Renal cortical epithelial cell (primary cell): ENCODE results near the gene MREG. TPM values are rescaled to one million over a fixed set of nuclear protein-coding genes. Genes with fewer than 3 reads are reported as not detected.
"Not testable (repeated sequence)": the region's sequence is repeated elsewhere in the genome, so short reads cannot be mapped to it uniquely, and the experiment has no call there.

ENCODE experiments used
- DNase-seq: peaks from one replicate; pipeline ENCODE4 v3.0.0-alpha.2; 2011; ENCODE audit warnings: low read depth
- total RNA-seq: library from RNA; depleted of rRNA; stranded (reverse); fragments of >200 nt; gene quantifications from 2 replicates; pipeline ENCODE4 v1.2.3, GENCODE V29; 2014

MREG gene
- total RNA-seq, 1 donor from 2014 or later, result 1.9 TPM

DNA sequence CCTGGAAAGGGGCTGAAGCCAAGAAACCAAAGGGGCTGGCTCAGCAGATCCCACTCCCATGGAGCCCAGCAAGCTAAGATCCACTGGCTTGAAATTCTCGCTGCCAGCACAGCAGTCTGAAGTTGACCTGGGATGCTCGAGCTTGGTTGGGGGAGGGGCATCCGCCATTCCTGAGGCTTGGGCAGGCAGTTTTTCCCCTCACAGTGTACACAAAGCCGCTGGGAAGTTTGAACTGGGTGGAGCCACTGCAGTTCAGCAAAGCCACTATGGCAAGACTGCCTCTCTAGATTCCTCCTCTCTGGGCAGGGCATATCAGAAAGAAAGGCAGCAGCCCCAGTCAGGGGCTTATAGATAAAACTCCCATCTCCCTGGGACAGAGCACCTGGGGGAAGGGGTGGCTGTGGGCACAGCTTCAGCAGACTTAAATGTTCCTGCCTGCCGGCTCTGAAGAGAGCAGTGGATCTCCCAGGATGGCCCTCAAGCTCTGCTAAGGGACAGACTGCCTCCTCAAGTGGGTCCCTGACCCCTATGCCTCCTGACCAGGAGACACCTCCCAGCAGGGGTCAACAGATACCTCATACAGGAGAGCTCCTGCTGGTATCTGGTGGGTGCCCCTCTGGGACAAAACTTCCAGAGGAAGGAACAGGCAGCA lies 24.7 kb downstream of the MREG start:
- DNase-seq, result not testable (repeated sequence)

DNA sequence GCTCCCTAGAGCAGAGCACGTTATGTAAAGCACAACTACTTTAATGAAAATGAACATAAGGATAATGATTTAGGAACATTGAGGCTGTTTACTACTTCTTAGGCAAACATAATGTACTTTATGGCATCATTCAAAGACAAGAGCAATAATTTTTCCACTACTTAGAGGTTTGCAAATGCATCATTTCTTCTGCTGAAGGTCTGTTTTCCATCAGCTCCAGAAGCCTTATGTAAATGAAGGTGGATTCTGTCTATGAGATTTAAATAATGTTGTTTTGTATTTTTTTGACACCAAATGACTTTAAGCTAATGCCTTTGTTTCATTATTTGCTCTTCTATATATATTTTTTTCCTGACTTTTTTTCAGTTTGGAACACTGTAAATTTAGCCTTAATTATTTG lies 28.1 kb downstream of the MREG start:
- DNase-seq, result no peak

DNA sequence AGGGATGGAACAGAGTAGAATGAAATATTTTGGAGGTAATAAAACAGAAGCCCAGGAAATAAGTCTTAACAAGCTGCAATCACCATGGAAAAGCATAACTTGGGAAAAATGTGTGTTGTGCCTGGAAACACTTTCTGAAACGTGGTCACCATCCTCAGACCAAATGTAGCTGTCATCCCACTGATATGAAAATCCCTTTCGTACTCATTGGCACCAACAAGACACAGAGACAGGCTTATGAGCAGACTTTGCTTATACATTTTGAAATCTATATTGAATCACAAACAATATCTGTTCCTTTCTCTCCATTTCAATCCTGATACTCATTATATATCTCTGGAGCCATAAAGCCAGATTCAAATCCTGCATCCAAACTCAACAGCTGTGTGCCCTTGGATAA lies 28.7 kb downstream of the MREG start:
- DNase-seq, result no peak

DNA sequence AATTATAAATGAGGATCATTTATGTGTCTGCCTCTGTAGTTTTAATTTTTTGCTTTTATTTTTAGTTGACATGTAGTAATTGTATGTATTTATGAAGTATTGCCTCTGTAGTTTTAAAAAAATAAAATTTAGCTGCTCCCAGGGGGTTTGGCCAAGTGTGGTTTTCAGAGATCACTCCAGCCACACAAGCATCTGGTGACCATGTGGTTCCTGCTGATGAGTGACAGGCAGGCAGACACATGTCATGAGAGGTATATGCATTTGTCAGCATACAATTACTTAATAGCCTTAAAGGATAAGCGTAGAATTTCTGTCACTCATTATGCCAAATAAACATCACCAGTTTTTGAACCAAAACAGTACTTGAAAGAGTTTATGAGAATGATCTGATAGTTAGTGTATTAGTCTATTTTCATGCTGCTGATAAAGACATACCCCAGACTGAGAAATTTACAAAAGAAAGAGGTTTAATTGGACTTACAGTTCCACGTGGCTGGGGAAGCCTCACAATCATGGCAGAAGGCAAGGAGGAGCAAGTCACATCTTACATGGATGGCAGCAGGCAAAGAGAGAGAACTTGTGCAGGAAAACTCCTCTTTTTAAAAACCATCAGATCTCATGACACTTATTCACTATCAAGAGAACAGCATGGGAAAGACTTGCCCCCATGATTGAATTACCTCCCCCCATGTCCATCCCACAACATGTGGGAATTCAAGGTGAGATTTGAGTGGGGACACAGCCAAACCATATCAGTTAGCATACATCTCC lies 29.6 kb downstream of the MREG start:
- no peak for DNase-seq

DNA sequence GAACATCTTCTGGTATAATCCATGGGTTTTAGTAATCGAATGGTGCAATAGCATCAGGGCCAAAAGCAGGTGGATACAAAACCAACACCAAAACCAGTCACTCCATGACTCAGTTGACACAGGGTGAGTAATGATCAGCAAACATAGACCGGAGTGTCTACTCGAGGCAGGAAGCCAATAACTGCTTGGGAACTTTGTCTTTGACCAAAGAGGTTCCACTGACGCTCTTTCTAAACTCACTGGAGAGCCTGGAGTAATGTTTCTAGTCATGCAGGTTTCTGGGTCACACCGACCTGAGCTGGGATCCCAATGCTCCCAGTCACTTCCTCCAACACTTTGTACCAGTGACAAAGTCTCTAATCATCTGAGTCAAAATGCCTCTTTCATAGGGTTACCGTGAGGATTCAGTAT lies 30.9 kb downstream of the MREG start:
- DNase-seq, result peak; percentile 91

DNA sequence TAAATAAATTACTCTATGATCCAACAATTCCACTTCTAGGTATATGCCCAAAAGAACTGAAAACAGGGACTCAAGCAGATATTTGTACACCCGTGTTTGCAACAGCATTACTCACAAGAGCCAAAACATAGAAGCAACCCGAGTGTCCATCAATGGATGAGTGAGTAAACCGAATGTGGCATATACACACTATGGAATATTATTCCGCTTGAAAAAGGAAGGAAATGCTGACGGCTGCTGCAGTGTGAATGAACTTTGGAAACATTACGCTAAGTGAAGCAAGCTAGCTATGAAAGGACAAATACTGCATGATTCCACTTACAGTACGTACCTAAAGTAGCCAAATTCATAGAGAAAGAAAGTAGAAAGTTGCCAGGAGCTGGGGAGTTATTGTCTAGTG lies 32.2 kb downstream of the MREG start:
- no peak for DNase-seq

DNA sequence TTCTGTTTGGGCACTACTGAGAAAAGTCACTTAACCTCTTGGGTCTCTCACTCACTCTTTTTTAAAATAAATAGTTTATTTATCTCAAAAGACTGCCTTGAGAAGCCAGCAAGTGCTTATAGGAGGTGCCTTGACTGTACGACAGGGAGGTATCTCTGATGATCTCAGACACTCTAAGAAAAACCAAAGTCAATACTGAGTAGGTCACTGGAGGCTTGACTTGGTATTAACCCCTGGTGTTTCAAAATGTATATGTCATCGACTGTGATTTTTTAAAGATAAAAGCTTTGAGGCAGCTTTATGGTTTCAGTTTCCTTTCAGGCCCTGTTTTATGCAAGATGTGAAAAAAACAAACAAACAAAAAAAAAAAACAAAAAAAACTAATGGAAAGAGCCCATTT lies 33.7 kb downstream of the MREG start:
- no peak for DNase-seq

DNA sequence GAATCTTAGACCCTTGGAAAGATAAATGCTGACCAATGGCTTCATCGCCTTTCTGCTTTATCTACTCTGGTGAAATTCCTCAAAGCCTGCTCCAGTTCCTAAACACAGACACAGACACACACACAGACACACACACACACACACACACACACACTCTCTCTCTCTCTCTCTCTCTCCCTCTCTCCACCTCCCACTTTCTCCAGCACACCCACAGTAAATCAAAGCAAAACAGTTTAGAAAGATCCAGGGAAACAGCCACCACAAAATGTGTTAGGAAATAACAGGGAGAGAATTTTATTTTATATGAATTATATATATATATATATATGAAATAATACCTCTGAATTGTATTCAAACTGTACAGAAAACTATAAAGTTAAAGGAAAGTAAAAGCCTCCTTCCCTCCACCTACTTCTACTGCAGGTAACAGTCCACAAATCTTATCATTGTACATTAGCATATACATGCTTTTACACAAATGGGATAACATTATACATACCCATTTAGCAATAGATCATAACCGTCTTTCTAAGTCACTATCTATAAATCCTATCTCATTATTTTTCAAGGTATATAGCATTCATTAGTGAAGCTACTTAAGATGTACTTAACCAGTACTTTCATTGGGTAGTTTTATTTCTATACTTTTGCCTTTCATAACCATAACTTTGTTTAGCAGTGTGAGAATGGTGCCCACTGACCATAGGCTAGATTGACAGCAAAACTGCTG lies 38.5 kb downstream of the MREG start:
- no peak for DNase-seq

DNA sequence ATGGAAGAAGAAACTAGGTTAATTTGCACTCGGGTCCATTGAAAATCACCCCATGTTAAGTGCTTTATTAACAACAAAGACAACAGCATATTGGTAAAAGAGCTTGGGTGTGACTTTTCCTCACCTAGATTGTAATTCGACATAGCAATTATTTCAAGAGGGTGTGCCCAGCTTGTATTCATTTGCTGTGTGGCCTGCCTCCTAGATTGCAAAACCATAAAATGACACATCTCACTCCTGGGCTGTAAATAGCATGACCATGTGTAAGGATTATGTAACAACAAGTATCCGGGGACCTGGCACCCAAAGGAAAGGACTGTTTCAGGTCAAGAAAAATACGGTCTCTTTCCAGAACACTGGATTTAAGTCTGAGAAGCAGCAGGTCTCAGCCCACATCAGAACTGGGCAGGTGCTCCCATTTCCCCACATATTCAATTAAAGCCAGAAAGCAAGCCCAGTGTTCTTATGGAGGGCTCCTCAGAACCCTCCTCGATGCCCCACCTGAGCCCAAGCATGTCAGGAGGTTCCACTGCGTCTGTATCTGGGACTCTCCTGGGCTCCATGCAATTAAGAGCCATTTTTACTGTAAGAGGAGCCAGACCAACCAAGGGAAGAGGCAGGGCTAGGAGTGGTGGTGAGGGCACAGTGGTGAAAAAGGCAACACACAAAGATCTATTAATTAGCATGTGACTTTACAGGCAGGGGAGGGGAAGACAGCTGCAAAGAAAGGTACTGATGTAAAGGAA lies 39.2 kb downstream of the MREG start:
- DNase-seq, result peak; percentile 91

DNA sequence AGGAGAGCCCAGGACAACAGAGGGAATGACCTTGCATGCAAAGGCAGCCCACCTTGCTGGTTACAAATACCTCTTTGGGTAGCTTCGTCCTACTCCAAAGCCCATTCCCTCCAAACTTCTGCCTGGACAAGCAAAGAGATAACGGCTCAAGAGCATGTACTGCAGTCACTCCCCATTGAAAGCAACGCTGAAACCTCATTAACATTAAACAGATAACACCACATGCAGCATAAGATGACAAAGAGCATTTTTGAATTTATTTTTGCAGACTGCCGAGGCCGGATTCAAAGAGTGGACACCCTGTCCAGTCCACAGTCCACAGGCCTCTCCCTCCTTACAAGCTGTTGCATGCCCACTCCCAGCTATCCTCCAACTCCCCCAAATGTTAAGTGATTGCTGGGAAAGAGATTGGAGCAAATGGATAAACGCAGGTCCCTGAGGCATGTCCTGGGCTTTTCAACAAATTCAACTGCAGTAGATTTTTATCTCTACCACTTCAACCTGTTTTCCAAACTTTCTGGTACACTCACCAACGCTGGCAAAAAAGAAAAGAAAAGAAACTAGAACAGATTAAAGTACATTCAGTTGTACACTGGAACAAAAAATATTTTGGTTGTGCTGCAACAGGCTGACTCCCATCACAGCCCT lies 40.1 kb downstream of the MREG start:
- DNase-seq, result no peak

DNA sequence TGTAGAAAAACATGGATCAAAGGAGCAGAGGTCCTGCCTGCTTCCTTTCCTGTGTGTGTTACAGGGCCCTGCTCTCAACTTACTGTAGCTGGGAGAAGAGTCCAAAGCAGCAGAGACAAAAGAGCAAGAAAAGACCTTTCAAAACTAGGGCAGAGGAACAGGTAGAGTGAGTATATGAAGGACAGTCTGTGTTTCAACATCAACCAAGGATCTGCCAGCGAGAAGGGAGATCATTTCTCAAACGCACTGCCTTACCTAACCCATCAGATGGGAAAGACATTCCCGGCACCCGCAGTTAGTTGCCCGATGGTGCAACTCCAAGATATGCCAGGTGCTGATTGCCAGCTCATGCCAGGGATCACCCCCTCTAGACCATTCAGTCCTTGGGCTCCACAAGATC lies 41.7 kb downstream of the MREG start:
- no peak for DNase-seq

DNA sequence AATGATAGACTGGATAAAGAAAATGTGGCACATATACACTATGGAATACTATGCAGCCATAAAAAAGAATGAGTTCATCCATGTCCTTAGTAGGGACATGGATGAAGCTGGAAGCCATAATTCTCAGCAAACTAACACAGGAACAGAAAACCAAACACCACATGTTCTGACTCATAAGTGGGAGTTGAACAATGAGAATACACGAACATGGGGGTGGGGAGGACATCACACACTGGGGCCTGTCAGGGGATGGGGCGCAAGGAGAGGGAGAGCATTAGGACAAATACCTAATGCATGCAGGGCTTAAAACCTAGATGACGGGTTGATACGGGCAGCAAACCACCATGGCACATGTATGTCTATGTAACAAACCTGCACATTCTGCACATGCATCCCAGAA lies 42.5 kb downstream of the MREG start:
- not testable (repeated sequence) for DNase-seq

DNA sequence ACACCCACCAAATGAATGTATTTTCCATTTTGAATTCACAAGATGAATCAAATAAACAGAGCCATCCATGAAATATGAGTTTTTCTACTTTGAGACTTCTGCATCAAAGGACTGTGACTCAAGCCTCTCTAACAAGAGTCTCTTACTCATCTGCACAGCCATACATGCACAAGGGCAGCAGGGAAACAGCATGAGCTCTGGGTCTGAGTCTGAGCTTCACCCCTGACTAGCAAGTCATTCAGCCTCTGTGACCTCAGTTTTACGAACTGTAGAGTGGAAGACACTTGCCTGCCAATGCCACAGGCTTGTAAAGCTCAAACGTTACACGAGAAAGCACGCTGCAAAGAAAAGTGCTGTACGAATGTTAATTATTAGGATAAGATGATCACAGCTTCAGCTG lies 42.9 kb downstream of the MREG start:
- DNase-seq, result no peak

DNA sequence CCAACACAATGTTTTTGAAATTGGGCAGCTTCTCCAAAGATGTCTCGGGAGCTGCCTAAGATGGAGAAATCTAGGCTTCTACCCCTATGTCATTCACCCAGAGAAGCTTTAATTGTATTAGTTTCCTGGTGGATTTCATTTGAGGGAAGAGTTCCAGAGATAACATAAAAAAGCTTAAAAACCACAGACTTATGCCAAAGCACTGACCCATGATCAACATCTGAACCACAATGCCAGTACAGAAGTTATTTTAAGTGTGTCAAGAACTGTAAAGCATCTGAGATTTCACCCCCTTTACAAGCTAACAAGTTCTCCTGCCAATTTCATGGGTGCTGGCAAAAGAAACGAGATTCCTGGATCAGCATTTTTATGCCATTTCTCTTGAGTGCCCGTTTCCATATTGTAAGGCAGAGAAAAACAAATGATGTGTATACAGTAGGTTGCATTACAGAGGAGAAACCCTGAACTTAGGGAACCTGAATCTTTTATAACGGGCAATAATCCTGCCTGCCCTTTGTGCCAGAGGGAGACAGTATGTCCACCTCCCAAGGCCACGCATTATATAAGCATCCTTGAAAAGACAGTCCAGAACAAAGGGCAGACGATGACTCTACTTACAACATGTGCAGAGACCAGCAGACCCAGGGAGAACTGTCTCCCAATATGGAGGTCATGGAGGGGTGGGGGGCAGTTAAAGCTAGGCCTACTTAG lies 44.1 kb downstream of the MREG start:
- peak; percentile 71 for DNase-seq

DNA sequence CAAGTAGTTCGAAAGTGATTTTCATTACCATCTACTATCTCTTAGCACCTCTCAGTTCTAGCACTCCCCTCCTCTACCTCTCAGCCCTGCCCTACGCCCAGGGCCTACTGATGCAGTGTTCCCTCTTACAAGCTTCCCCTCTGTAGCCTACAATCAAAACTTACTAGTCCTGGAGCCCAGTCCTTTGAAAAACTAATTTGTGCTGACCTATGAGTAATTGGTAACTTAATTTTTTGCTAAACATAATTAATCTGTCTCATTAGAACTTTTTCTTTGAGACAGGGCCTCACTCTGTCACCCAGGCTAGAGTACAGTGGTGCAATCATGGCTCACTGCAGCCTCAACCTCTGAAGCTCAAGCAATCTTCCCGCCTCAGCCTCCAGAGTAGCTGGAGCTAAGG lies 44.9 kb downstream of the MREG start:
- DNase-seq, result no peak

DNA sequence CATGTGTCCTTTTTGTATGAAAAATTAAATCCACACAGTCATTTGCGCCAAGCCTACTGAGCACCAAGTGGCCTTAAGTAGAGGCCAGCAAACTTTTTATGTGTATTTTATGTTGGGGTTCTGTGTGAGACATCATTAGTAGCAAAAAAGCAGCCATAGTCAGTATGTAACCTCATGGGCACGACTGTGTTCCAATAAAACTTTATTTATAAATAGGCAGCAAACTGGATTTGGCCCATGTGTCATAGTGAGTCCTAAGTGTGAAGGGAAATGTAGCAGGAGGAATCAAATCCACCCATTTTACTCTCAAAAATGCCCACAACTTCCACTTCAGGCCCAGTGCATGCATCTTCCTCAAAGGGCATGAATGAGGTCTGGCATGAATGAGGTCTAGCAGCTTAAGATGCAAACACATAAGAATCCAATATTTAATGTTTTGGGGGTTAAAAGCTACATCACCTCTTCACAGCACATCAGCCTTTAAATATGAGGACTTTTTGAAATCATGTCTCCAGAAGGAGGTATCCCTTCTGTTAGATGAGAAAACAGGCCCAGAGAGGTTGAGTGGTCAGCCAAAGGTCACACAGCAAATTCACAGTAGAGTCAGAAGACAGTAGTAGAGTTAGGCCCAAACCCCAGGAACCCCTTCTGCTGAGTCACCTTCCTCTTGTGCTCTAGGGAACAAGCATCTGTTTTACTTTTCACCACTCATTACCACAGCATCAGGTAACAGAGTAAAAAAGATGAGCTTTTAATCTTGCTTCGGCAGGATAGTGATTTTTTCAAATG lies 45.6 kb downstream of the MREG start:
- DNase-seq, result no peak

DNA sequence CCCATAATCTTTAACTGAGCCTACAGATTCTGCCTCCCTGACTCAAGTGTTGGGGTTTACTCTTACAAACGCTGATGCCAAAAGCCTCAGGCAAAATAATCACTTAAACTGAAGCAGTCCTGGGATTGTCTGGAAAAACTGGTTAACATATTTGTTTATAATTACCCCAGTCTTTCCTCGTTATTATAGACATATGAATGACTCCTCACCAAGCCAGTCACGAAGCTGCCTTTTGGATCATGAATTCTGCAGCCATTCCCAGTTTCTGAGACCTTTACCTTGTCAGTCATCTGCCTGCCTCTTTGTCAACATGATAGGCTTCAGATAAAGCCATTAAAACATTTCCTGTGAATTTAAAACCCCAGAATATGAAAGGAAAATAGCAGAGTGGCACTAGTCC lies 46.4 kb downstream of the MREG start:
- no peak for DNase-seq

DNA sequence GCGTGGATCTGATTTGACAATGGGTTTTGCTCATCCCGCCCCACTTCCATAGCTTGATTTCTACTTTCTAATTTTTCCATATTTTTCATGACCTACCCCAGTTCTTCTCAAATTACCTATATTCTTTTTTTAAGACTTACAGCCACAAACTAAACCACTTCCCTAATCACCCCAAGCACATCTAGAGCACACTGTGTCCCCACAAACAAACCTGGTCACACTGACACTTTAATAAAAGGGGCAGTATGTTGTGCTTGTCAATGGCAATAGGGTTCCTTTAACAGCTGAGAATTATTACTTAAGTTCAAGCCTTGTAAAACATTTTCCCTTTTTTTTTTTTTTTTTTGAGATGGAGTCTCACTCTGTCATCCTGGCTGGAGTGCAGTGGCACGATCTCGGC lies 47.1 kb downstream of the MREG start:
- no peak for DNase-seq

DNA sequence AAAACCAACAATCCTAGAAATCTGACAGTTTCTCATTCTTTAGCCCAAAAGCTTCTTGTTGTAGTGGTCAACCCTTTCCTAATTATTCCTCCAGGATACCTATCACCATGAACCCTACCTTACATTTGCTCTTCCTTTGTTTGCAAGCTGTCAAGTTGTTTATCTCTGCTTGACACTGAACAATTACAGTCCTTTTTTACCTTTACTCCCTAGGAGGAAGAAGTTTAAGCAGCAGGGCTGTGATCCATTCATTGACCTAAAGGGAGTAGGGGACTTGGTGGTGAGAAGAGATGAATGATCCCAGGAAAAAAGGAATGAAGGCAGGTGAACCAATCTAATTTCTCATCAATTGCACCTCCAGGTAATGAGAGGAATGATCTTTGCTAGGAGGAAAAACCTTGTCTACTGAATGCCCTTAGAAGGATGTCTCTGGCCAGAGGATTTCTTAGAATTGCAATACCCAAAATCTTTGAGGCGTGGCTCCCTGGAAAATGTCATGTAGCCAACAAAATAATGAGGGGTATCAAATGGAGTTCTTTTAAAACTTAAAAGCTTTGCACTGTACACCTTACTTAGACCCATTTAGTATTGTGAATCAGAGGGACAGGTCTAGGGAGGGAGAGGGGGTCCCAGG lies 47.7 kb downstream of the MREG start:
- no peak for DNase-seq

DNA sequence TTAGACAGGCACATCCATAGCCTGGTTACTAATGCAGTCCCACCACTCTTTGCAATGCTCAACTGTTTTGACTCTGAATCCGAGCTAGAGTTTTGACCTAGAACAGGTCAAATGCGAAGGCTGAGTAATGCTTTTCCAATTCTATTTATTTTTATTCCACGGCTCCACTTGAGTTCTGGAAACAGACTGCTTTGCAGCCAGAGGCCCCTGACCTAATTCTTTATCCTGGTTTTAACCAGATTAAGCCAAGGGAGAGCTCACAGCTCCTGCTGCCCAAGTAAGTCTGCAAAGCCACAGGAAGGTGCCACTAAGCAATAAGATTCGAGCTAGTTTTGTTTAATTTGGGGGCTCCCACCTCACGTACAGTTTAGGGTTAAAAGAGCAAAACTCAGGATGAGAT lies 51.4 kb downstream of the MREG start:
- peak; percentile 22 for DNase-seq
